ENCODE data around the gene RPS10.

GRCh38 chr6:34424200-34425131, 1.4 kb downstream of the RPS10 start:
- no peak for TF ChIP-seq GATA3 (IDR thresholded peaks at IDR 0.05; ENCODE audit: low read depth, low read length)
- no peak for TF ChIP-seq GATA2 (IDR thresholded peaks at IDR 0.05; ENCODE audit: low read depth, low read length)

All from SH-SY5Y (cell line).